Smooth muscle cell (in vitro differentiated cells): Measurements from ENCODE around the gene TUBGCP5. TPM values are rescaled to one million over a fixed set of nuclear protein-coding genes. Genes with fewer than 3 reads are reported as not detected.

ENCODE experiments used
- DNase-seq: peaks from one replicate; lab custom pipeline; 2025; ENCODE audit not compliant: unreplicated experiment; lab: John Stamatoyannopoulos, UW
- H2AFZ ChIP-seq: fragments of 200-600 bp; sonication (generic); 2 replicates; pipeline ENCODE4 v1.6.0; 2016; ENCODE audit warnings: antibody characterized with exemption, low read depth, mild to moderate bottlenecking
- H3F3A ChIP-seq: fragments of 200-600 bp; sonication (generic); 2 replicates; pipeline ENCODE4 v1.6.0; 2017; ENCODE audit warnings: antibody characterized with exemption, low read depth
- H3K27ac ChIP-seq: fragments of 200-600 bp; sonication (generic); 2 replicates; pipeline ENCODE4 v1.5.1; 2016; ENCODE audit warnings: low read depth, mild to moderate bottlenecking
- H3K27me3 ChIP-seq: fragments of 200-600 bp; sonication (generic); 2 replicates; pipeline ENCODE4 v1.6.1; 2016; ENCODE audit warnings: low read depth, mild to moderate bottlenecking
- H3K36me3 ChIP-seq: fragments of 200-600 bp; sonication (generic); 2 replicates; pipeline ENCODE4 v1.5.1; 2016; ENCODE audit warnings: low read depth
- H3K4me1 ChIP-seq: fragments of 200-600 bp; sonication (generic); 2 replicates; pipeline ENCODE4 v1.5.1; 2016; ENCODE audit warnings: low read depth
- H3K4me2 ChIP-seq: fragments of 200-600 bp; sonication (generic); 2 replicates; pipeline ENCODE4 v1.6.0; 2016; ENCODE audit warnings: mild to moderate bottlenecking
- H3K4me3 ChIP-seq: fragments of 200-600 bp; sonication (generic); 2 replicates; pipeline ENCODE4 v1.5.1; 2016; ENCODE audit warnings: mild to moderate bottlenecking
- H3K79me2 ChIP-seq: fragments of 200-600 bp; sonication (generic); 2 replicates; pipeline ENCODE4 v1.6.0; 2016; ENCODE audit warnings: low read depth, mild to moderate bottlenecking
- H3K9ac ChIP-seq: fragments of 200-600 bp; sonication (generic); 2 replicates; pipeline ENCODE4 v1.6.0; 2016; ENCODE audit warnings: low read depth
- H3K9me3 ChIP-seq: fragments of 200-600 bp; sonication (generic); replicated peaks from 2 replicates; pipeline ENCODE4 v1.5.1; 2016; ENCODE audit warnings: low read depth
- H4K20me1 ChIP-seq: fragments of 200-600 bp; sonication (generic); 2 replicates; pipeline ENCODE4 v1.6.0; 2016; ENCODE audit warnings: low read depth
- CTCF ChIP-seq: fragments of 200-600 bp; sonication (generic); IDR thresholded peaks from 2 replicates; pipeline ENCODE4 v1.5.1; 2017; ENCODE audit warnings: borderline replicate concordance, mild to moderate bottlenecking, antibody characterized with exemption; ENCODE audit not compliant: insufficient read depth, poor library complexity, severe bottlenecking
- WGBS: methylation state at CpG from one replicate; pipeline ENCODE4 v1.1.7; 2016; ENCODE audit warnings: low lambda C conversion rate; 5-methylcytosine and 5-hydroxymethylcytosine counted together
- polyA plus RNA-seq: library from polyadenylated mRNA; unstranded; fragments of >200 nt; fragmentation: Nextera tagmentation; extraction: Ambion mirVana; gene quantifications from 2 replicates; pipeline ENCODE4 v1.2.1, GENCODE V29; 2016
- total RNA-seq: library from RNA; depleted of rRNA; stranded (reverse); fragments of >200 nt; gene quantifications from 2 replicates; pipeline ENCODE4 v1.2.3, GENCODE V29; 2014

TUBGCP5 gene
- total and polyA plus RNA-seq, 2 experiments from 2014 or later, result 7.9 to 13.9 TPM

- Histone ChIP-seq H3K4me3 (no peak overlapping the region), H3K9ac (no peak overlapping the region), H3K79me2 (no peaks in the 10 kb centered on the region), H4K20me1 (no peaks in the 10 kb centered on the region), H3K4me1 (no peaks in the 10 kb centered on the region), H3K4me2 (no peak overlapping the region), H3F3A (no peaks in the 10 kb centered on the region), H3K36me3 (no peaks in the 10 kb centered on the region), H3K9me3 (no peaks in the 10 kb centered on the region), H3K27me3 (no peaks in the 10 kb centered on the region), H3K27ac (no peak overlapping the region), H2AFZ (no peak overlapping the region)
- no peak for DNase-seq
- WGBS, result 92% methylated on average over 7 of the region's 7 CpGs
- no peak for TF ChIP-seq CTCF
Observed at GRCh38 chr15:23079766-23080165, 40.4 kb upstream of the TUBGCP5 start.

- no peaks in the 10 kb centered on the region for H3K9me3 ChIP-seq
- WGBS, result 67% methylated on average over 4 of the region's 4 CpGs
- no peak overlapping the region for H3K27ac ChIP-seq
- TF ChIP-seq CTCF, result no peak
- no peaks in the 10 kb centered on the region for H3K79me2 ChIP-seq
- no peak overlapping the region for H3K9ac ChIP-seq
- H3K4me3 ChIP-seq, result no peak overlapping the region
- H3K4me1 ChIP-seq, result no peaks in the 10 kb centered on the region
- no peaks in the 10 kb centered on the region for H3F3A ChIP-seq
- H2AFZ ChIP-seq, result no peak overlapping the region
- H3K36me3 ChIP-seq, result no peaks in the 10 kb centered on the region
- DNase-seq, result no peak
- no peaks in the 10 kb centered on the region for H3K27me3 ChIP-seq
- H3K4me2 ChIP-seq, result no peak overlapping the region
- no peaks in the 10 kb centered on the region for H4K20me1 ChIP-seq
Observed at GRCh38 chr15:23075927-23076326, 36.6 kb upstream of the TUBGCP5 start.

- WGBS, result 82% methylated on average over 1 of the region's 1 CpG
- DNase-seq, result no peak
- H3K36me3 ChIP-seq, result no peaks in the 10 kb centered on the region
- H3K4me2 ChIP-seq, result no peak overlapping the region
- H3K27ac ChIP-seq, result no peak overlapping the region
- H4K20me1 ChIP-seq, result no peaks in the 10 kb centered on the region
- TF ChIP-seq CTCF, result no peak
- H2AFZ ChIP-seq, result no peak overlapping the region
- H3K4me3 ChIP-seq, result no peak overlapping the region
- no peaks in the 10 kb centered on the region for H3K4me1 ChIP-seq
- H3K9ac ChIP-seq, result no peak overlapping the region
- no peaks in the 10 kb centered on the region for H3F3A ChIP-seq
- H3K9me3 ChIP-seq, result no peaks in the 10 kb centered on the region
- no peaks in the 10 kb centered on the region for H3K79me2 ChIP-seq
- no peaks in the 10 kb centered on the region for H3K27me3 ChIP-seq
Observed at GRCh38 chr15:23074684-23075083, 35.3 kb upstream of the TUBGCP5 start.

DNA sequence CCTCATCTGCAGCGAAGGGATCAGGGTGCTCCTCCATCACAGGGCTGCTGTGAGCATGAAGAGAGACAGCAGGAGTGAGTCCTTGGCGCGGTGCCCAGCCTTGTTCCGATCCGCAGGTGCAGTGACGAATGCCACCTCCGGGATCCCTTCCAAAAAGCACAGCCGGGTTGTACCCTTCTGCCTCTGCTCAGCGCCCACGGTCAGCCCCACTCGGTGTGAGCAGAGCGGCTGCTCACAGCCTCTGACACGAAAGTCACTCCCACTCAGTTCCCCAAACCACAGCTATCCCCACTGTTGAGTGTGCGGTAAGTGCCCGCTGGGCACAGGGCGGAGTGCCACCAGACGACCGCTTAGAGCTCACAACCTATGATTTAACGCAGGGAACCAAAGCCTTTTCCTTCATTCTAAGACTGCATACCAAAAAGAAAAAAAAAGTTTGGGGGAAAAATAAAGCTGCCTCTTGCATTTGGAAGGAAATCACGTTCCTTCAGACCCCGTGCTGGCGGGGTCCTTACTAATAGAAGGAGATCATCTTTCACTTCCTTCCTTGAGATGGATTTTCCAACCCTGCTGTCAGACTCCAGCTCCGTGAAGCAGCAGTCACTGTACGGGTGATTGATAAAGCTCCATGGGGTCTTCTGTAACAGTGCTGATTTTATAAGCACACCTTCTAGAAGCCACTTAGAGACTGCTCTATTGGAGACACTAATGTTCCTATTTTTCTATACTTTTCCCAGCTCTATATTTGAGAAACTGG, 34.7 kb upstream of the TUBGCP5 start:
- no peaks in the 10 kb centered on the region for H3K9me3 ChIP-seq
- no peaks in the 10 kb centered on the region for H3K36me3 ChIP-seq
- no peak overlapping the region for H3K4me2 ChIP-seq
- no peaks in the 10 kb centered on the region for H3K27me3 ChIP-seq
- H3K4me1 ChIP-seq, result no peaks in the 10 kb centered on the region
- H2AFZ ChIP-seq, result no peak overlapping the region
- no peaks in the 10 kb centered on the region for H4K20me1 ChIP-seq
- no peak for DNase-seq
- TF ChIP-seq CTCF, result no peak
- no peaks in the 10 kb centered on the region for H3F3A ChIP-seq
- H3K9ac ChIP-seq, result no peak overlapping the region
- no peak overlapping the region for H3K4me3 ChIP-seq
- no peaks in the 10 kb centered on the region for H3K79me2 ChIP-seq
- H3K27ac ChIP-seq, result no peak overlapping the region
- WGBS, result 81% methylated on average over 24 of the region's 24 CpGs
